Suprapubic skin (tissue), 4 donors: ENCODE data around the gene DEK. TPM values are rescaled to one million over a fixed set of nuclear protein-coding genes. Genes with fewer than 3 reads are reported as not detected.
"Not testable (repeated sequence)": the region's sequence is repeated elsewhere in the genome, so short reads cannot be mapped to it uniquely, and the experiment has no call there.

Source experiments
- DNase-seq, 2 donors: peaks; one replicate each; pipeline ENCODE4 v3.0.0-alpha.2; 2019; ENCODE audit warnings: low spot score in 2 of 2
- H3K27ac ChIP-seq: fragments of 200-600 bp; sonication (generic); one replicate; pipeline ENCODE4 v1.5.1; 2019
- H3K27me3 ChIP-seq: fragments of 200-600 bp; sonication (generic); one replicate; pipeline ENCODE4 v1.5.1; 2019
- H3K36me3 ChIP-seq: fragments of 200-600 bp; sonication (generic); one replicate; pipeline ENCODE4 v1.5.1; 2019
- H3K4me1 ChIP-seq: fragments of 200-600 bp; sonication (generic); one replicate; pipeline ENCODE4 v1.5.1; 2019
- H3K4me3 ChIP-seq: fragments of 200-600 bp; sonication (generic); one replicate; pipeline ENCODE4 v1.5.1; 2019; ENCODE audit warnings: mild to moderate bottlenecking
- H3K9me3 ChIP-seq: fragments of 200-600 bp; sonication (generic); one replicate; pipeline ENCODE4 v1.5.1; 2019
- EP300 ChIP-seq: sonication (generic); formaldehyde crosslinking; IDR thresholded peaks from one replicate; pipeline ENCODE4 v1.6.1; 2017; ENCODE audit warnings: antibody characterized with exemption
- POLR2A ChIP-seq, 2 donors: fragments of 450-650 bp; IDR thresholded peaks; one replicate each; pipeline ENCODE4 v1.6.1; 2017; ENCODE audit warnings: antibody characterized with exemption in 2 of 2, mild to moderate bottlenecking in 2 of 2, moderate library complexity in 2 of 2
- POLR2AphosphoS5 ChIP-seq, 3 donors: sonication (generic); formaldehyde crosslinking; IDR thresholded peaks; one replicate each; pipeline ENCODE4 v1.6.1; 2017; ENCODE audit warnings: antibody characterized with exemption in 3 of 3
- WGBS: methylation state at CpG from one replicate; pipeline ENCODE4 v1.1.5; 2018; 5-methylcytosine and 5-hydroxymethylcytosine counted together
- total RNA-seq, 4 donors: library from RNA; depleted of rRNA; stranded (reverse); fragments of >200 nt; gene quantifications; one replicate each; pipeline ENCODE4 v1.1.0, GENCODE V29; 2016
- TF ChIP-seq, protein P1 (sequence below), 2 donors: fragments of 200-600 bp in 1 of 2; fragments of 450-650 bp in 1 of 2; sonication (generic) in 1 of 2; IDR thresholded peaks; one replicate each; pipeline ENCODE4 v1.5.1; 2016 to 2019; ENCODE audit warnings: antibody characterized with exemption in 2 of 2, mild to moderate bottlenecking in 1 of 2, moderate library complexity in 1 of 2

Gene DEK
- total RNA-seq, 4 donors from 2014 or later, result 57.6 to 90.3 (median 64.4) TPM

DNA sequence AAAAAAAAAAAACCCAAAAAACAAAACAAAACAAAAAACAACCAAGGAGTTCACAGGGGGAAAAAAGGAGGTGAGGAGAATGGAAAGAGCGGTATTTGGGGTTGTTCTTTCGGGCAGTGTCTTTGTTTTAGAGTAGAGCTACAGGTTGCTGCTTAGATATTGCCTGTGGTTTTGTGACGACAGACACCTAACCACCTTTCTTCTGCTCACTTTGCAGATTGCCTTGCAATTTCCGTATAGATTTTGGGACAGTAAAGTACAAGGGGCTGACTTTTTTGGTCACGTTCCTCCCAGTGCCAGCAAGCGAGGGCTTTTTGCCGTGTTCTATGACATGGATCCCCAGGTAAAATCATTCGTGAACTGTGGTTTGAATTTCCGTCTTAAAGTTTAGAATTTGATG lies 50.9 kb downstream of the DEK start:
- DNase-seq, result no peak
- H3K36me3 ChIP-seq, result peaks cover 52% of the 10 kb centered on the region
- H3K9me3 ChIP-seq, result no peaks in the 10 kb centered on the region
- H3K4me3 ChIP-seq, result no peak overlapping the region
- 95% methylated on average over 9 of the region's 9 CpGs for WGBS
- no peaks in the 10 kb centered on the region for H3K4me1 ChIP-seq
- TF ChIP-seq POLR2AphosphoS5 (IDR thresholded peaks at IDR 0.05) (no peak), POLR2A (IDR thresholded peaks at IDR 0.05) (no peak), EP300 (no peak)
- TF ChIP-seq, protein P1, sequence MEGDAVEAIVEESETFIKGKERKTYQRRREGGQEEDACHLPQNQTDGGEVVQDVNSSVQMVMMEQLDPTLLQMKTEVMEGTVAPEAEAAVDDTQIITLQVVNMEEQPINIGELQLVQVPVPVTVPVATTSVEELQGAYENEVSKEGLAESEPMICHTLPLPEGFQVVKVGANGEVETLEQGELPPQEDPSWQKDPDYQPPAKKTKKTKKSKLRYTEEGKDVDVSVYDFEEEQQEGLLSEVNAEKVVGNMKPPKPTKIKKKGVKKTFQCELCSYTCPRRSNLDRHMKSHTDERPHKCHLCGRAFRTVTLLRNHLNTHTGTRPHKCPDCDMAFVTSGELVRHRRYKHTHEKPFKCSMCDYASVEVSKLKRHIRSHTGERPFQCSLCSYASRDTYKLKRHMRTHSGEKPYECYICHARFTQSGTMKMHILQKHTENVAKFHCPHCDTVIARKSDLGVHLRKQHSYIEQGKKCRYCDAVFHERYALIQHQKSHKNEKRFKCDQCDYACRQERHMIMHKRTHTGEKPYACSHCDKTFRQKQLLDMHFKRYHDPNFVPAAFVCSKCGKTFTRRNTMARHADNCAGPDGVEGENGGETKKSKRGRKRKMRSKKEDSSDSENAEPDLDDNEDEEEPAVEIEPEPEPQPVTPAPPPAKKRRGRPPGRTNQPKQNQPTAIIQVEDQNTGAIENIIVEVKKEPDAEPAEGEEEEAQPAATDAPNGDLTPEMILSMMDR (IDR thresholded peaks at IDR 0.05), result no peak
- H3K27ac ChIP-seq, result no peak overlapping the region
- no peaks in the 10 kb centered on the region for H3K27me3 ChIP-seq

DNA sequence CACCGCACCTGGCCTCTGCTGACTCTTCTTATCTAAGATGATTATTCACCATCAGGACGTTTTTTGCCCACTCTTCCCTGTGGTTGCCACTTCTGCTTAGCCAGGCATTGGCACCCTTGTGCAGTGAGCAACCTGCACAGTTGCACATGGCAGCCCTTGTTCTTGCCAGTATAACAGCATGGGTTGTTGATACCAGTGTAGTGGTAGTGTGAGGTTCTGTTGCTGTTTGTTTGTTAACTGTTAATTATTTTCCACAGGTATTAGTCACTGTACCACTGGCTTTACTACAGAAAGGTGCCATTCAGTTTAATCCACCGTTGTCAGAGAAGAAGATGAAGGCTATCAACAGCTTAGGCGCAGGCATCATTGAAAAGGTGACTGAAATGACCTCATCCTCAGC lies 52.1 kb downstream of the DEK start:
- TF ChIP-seq, protein P1 (IDR thresholded peaks at IDR 0.05), result no peak
- 91% methylated on average over 4 of the region's 4 CpGs for WGBS
- Histone ChIP-seq H3K36me3 (peaks cover 47% of the 10 kb centered on the region), H3K27me3 (no peaks in the 10 kb centered on the region), H3K4me3 (no peak overlapping the region), H3K4me1 (no peaks in the 10 kb centered on the region), H3K27ac (no peak overlapping the region), H3K9me3 (no peaks in the 10 kb centered on the region)
- DNase-seq, result no peak

DNA sequence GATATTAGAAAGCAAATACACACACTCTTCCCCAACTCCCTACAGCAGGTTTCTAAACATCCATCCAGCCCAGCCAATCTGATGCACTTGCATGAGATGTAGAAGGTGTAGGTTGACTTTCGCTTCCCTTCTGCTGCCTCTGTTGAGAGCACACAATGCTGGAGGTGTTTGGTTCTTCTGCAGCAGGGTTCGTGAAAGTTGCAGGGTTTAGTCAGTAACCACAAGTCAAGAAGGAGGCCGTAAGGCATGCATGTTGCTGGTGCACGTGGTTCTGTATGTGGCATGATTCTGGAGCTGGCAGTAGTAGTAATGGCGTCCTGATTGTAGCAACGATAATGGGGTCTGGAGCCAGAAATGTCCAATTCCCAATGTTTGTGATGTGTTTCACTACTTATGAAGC lies 53.0 kb downstream of the DEK start:
- Histone ChIP-seq H3K4me1 (no peaks in the 10 kb centered on the region), H3K27me3 (no peaks in the 10 kb centered on the region), H3K36me3 (peaks cover 54% of the 10 kb centered on the region), H3K9me3 (no peaks in the 10 kb centered on the region), H3K27ac (no peak overlapping the region), H3K4me3 (no peak overlapping the region)
- TF ChIP-seq POLR2A (IDR thresholded peaks at IDR 0.05), result no peak
- TF ChIP-seq, protein P1 (IDR thresholded peaks at IDR 0.05), result no peak
- TF ChIP-seq EP300, result no peak
- no peak for TF ChIP-seq POLR2AphosphoS5 (IDR thresholded peaks at IDR 0.05)
- WGBS, result 90% methylated on average over 6 of the region's 6 CpGs
- DNase-seq, result no peak

DNA sequence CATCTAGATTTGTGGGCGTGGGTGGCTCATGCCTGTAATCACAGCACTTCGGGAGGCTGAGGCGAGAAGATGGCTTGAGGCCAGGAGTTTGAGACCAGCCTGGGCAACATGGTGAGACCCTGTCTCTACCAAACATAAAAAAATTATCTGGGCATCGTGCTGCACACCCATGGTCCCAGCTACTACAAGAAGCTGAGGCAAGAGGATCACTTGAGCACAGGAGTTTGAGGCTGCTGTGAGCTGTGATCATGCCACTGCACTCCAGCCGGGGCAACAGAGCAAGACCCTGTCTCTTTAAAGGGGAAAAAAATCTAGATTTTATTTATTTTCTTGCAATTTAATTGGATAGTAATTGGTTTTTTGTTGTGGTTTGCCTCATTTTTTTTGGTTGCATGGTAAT lies 53.6 kb downstream of the DEK start:
- Histone ChIP-seq H3K4me1 (no peaks in the 10 kb centered on the region), H3K27ac (no peak overlapping the region), H3K9me3 (no peaks in the 10 kb centered on the region), H3K4me3 (no peak overlapping the region), H3K36me3 (peaks cover 55% of the 10 kb centered on the region), H3K27me3 (no peaks in the 10 kb centered on the region)
- 87% methylated on average over 5 of the region's 5 CpGs for WGBS
- TF ChIP-seq EP300, result no peak
- no peak for TF ChIP-seq POLR2AphosphoS5 (IDR thresholded peaks at IDR 0.05)
- TF ChIP-seq POLR2A (IDR thresholded peaks at IDR 0.05), result no peak
- TF ChIP-seq, protein P1 (IDR thresholded peaks at IDR 0.05), result no peak
- no peak for DNase-seq

DNA sequence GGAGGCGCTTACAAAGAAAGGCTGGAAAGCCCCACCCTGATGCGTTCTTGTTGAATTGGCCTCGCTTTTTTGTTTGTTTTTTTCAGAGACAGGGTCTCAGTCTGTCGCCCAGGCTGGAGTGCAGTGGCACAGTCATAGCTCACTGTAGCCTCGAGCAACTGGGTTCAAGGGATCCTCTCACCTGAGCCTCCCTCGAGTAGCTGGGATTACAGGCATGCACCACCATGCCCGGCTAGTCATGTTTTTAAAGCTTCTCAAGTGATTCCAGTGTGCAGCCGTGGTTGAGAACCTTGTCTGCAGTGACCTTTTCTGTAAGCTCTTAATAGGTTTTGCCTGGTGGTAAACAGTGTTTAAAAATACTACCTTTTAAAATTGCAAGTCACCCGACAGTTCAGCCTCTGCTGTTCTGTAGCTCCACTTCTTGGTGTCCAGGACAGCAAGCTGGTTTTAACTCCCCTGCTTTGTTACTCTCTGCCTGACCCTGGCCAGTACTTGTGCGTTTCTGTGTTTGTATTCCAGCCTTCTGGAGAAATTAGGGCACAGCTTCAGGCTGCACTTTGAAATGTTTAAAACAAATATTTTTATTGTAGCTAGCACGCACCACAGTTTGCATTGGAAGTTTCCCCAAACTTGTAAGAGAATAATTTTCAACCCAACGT lies 54.7 kb downstream of the DEK start:
- WGBS, result 92% methylated on average over 12 of the region's 12 CpGs
- peaks cover 52% of the 10 kb centered on the region for H3K36me3 ChIP-seq
- no peak overlapping the region for H3K4me3 ChIP-seq
- H3K4me1 ChIP-seq, result no peaks in the 10 kb centered on the region
- H3K9me3 ChIP-seq, result no peaks in the 10 kb centered on the region
- DNase-seq, result no peak
- no peaks in the 10 kb centered on the region for H3K27me3 ChIP-seq
- no peak for TF ChIP-seq POLR2A (IDR thresholded peaks at IDR 0.05)
- TF ChIP-seq POLR2AphosphoS5 (IDR thresholded peaks at IDR 0.05), result no peak
- TF ChIP-seq EP300, result no peak
- TF ChIP-seq, protein P1 (IDR thresholded peaks at IDR 0.05), result no peak
- no peak overlapping the region for H3K27ac ChIP-seq

DNA sequence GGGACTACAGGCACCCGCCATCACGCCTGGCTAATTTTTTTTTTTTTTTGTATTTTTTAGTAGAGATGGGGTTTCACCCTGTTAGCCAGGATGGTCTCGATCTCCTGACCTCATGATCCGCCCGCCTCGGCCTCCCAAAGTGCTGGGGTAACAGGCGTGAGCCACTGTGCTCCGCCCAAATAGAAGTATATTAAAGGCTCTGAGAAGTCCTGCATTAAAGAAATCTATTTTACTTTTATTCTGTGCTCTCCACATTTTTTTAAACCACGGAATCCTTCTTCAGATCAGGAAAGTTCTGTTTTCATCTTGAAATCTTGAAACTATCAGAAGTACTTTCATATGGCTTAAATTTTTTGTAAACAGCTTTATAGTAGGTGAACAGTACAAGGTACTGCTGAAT lies 55.6 kb downstream of the DEK start:
- H3K36me3 ChIP-seq, result peaks cover 54% of the 10 kb centered on the region
- H3K27me3 ChIP-seq, H3K27ac ChIP-seq, H3K4me3 ChIP-seq, H3K9me3 ChIP-seq, DNase-seq, H3K4me1 ChIP-seq: not testable (repeated sequence)
- whole genome bisulfite sequencing, result 98% methylated on average over 9 of the region's 9 CpGs
